Measurements from ENCODE around the gene CTXN2.

The CTXN2 gene

DNA sequence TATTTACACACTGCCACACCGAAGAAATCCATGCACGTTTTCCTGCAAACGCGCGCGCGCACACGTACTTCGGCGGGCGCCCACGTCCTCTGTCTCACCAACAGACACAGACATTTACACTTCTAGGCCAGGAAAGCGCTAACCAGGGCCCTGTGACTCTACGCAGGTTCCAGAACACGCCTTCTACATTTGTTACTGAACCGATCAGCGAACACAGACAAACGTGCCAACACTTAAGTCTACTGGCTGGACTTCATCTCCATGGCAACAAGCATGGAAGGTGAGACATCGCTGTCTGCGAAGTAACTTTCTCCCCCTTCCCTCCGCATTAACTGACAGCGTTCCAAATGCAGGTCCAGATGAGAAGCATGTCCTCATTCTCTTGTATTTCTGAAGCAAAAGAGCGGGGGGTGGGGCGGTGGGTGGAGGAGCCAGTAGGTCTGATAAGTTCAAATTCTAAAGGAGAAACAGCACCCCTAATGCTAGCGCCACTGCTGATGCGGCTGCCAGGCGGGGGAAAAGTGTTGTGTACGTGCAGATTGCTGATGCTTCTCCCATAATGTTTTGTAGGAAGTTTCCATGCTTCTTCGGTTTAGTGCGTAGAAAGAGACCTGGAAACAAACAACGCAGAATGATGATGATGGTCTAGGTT is at the start of gene CTXN2:
Gene CTXN2, plus strand, starts transcription at position 92 of the 652 bp plus-strand sequence. CDS start 9,636 bp downstream, outside the sequence.
- Histone ChIP-seq H3K9ac (ENCODE audit: low read length) (no peak within 1 kb of the TSS), H3K27me3 (ENCODE audit: low read length) (no peaks in the 10 kb centered on the region), H3K4me3 (ENCODE audit: insufficient read depth, low read length, poor library complexity, severe bottlenecking) (no peak within 1 kb of the TSS), H3K27ac (ENCODE audit: low read depth, low read length) (no peak within 1 kb of the TSS), H3K36me3 (ENCODE audit: low read length) (no peaks in the 10 kb centered on the region), H4K20me1 (ENCODE audit: low read depth, low read length) (no peaks in the 10 kb centered on the region), H3K4me2 (ENCODE audit: low read depth, low read length, poor library complexity, severe bottlenecking) (no peak within 1 kb of the TSS), H3K9me3 (ENCODE audit: insufficient read depth, low read length) (no peaks in the 10 kb centered on the region), H3F3A (ENCODE audit: insufficient read depth) (no peaks in the 10 kb centered on the region), H2AFZ (ENCODE audit: low read depth, low read length, severe bottlenecking) (no peak within 1 kb of the TSS), H3K9me2 (replicated peaks; ENCODE audit: insufficient read depth, low read length) (no peaks in the 10 kb centered on the region), H3K79me2 (ENCODE audit: insufficient read depth, low read length) (no peaks in the 10 kb centered on the region)
- TF ChIP-seq, protein P1, sequence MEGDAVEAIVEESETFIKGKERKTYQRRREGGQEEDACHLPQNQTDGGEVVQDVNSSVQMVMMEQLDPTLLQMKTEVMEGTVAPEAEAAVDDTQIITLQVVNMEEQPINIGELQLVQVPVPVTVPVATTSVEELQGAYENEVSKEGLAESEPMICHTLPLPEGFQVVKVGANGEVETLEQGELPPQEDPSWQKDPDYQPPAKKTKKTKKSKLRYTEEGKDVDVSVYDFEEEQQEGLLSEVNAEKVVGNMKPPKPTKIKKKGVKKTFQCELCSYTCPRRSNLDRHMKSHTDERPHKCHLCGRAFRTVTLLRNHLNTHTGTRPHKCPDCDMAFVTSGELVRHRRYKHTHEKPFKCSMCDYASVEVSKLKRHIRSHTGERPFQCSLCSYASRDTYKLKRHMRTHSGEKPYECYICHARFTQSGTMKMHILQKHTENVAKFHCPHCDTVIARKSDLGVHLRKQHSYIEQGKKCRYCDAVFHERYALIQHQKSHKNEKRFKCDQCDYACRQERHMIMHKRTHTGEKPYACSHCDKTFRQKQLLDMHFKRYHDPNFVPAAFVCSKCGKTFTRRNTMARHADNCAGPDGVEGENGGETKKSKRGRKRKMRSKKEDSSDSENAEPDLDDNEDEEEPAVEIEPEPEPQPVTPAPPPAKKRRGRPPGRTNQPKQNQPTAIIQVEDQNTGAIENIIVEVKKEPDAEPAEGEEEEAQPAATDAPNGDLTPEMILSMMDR (IDR thresholded peaks at IDR 0.05; ENCODE audit: insufficient read depth, low read length, poor library complexity, severe bottlenecking): no peak
- no peak for TF ChIP-seq EZH2phosphoT487 (conservative IDR thresholded peaks at IDR 0.05; ENCODE audit: low read length)

GRCh38 chr15:48143856-48144255 is 47.6 kb upstream of the CTXN2 start:
- Histone ChIP-seq H4K20me1 (ENCODE audit: low read depth, low read length) (no peaks in the 10 kb centered on the region; the same call in 1 of the 2 replicates), H3K9me2 (replicated peaks; ENCODE audit: insufficient read depth, low read length) (no peaks in the 10 kb centered on the region), H3K36me3 (ENCODE audit: low read length) (no peaks in the 10 kb centered on the region), H3F3A (ENCODE audit: insufficient read depth) (no peaks in the 10 kb centered on the region), H3K27me3 (ENCODE audit: low read length) (no peaks in the 10 kb centered on the region), H3K79me2 (ENCODE audit: insufficient read depth, low read length) (no peaks in the 10 kb centered on the region), H3K27ac (ENCODE audit: low read depth, low read length) (no peak overlapping the region), H2AFZ (ENCODE audit: low read depth, low read length, severe bottlenecking) (no peak overlapping the region), H3K4me2 (ENCODE audit: low read depth, low read length, poor library complexity, severe bottlenecking) (no peak overlapping the region), H3K9ac (ENCODE audit: low read length) (no peak overlapping the region), H3K9me3 (ENCODE audit: insufficient read depth, low read length) (no peaks in the 10 kb centered on the region), H3K4me3 (ENCODE audit: insufficient read depth, low read length, poor library complexity, severe bottlenecking) (no peak overlapping the region)
- TF ChIP-seq, protein P1 (IDR thresholded peaks at IDR 0.05; ENCODE audit: insufficient read depth, low read length, poor library complexity, severe bottlenecking): no peak
- no peak for TF ChIP-seq EZH2phosphoT487 (conservative IDR thresholded peaks at IDR 0.05; ENCODE audit: low read length)

GRCh38 chr15:48144889-48145288 is 46.6 kb upstream of the CTXN2 start:
- Histone ChIP-seq H3K4me2 (ENCODE audit: low read depth, low read length, poor library complexity, severe bottlenecking) (no peak overlapping the region), H3K4me3 (ENCODE audit: insufficient read depth, low read length, poor library complexity, severe bottlenecking) (no peak overlapping the region), H3K9me2 (replicated peaks; ENCODE audit: insufficient read depth, low read length) (no peaks in the 10 kb centered on the region), H3K36me3 (ENCODE audit: low read length) (no peaks in the 10 kb centered on the region), H3K27me3 (ENCODE audit: low read length) (no peaks in the 10 kb centered on the region), H3K79me2 (ENCODE audit: insufficient read depth, low read length) (no peaks in the 10 kb centered on the region), H3K9ac (ENCODE audit: low read length) (no peak overlapping the region), H3K9me3 (ENCODE audit: insufficient read depth, low read length) (no peaks in the 10 kb centered on the region), H3K27ac (ENCODE audit: low read depth, low read length) (no peak overlapping the region), H2AFZ (ENCODE audit: low read depth, low read length, severe bottlenecking) (no peak overlapping the region), H4K20me1 (ENCODE audit: low read depth, low read length) (no peaks in the 10 kb centered on the region), H3F3A (ENCODE audit: insufficient read depth) (no peaks in the 10 kb centered on the region)
- no peak for TF ChIP-seq EZH2phosphoT487 (conservative IDR thresholded peaks at IDR 0.05; ENCODE audit: low read length)
- TF ChIP-seq, protein P1 (IDR thresholded peaks at IDR 0.05; ENCODE audit: insufficient read depth, low read length, poor library complexity, severe bottlenecking): no peak
